WTC11 (cell line): ENCODE measurements around the gene PATL2. TPM values are rescaled to one million over a fixed set of nuclear protein-coding genes. Genes with fewer than 3 reads are reported as not detected.
A peak's percentile ranks its signal among the peaks of the same experiment; 100 is the strongest.

ENCODE experiments used
- ATAC-seq: fragments of 200-7000 bp; cut with Tn5 transposase; 2 replicates; pipeline ENCODE4 v1.10.0; 2021; ENCODE audit warnings: mild to moderate bottlenecking, moderate library complexity
- CTCF ChIA-PET: fragments of 300-600 bp; sonication (Branson Sonifier 250); formaldehyde crosslinking; loops from one replicate; lab custom pipeline; 2021; ENCODE audit warnings: antibody characterized with exemption; lab: Charles Lee
- POLR2A ChIA-PET: fragments of 350-600 bp; sonication (Branson Sonifier 250); formaldehyde crosslinking; loops from one replicate; lab custom pipeline; 2021; ENCODE audit warnings: antibody characterized with exemption; lab: Charles Lee
- DNase-seq: peaks from one replicate; pipeline ENCODE4 v3.0.0; 2021; ENCODE audit warnings: low spot score
- H3K27ac Mint-ChIP-seq: 2 replicates; pipeline ENCODE4 v1.8.0; 2021; ENCODE audit warnings: mixed read lengths
- H3K27me3 Mint-ChIP-seq: 2 replicates; pipeline ENCODE4 v1.8.0; 2021; ENCODE audit warnings: low read depth, mild to moderate bottlenecking, moderate library complexity, mixed read lengths
- H3K36me3 Mint-ChIP-seq: 2 replicates; pipeline ENCODE4 v1.8.0; 2021; ENCODE audit warnings: mixed read lengths
- H3K4me1 Mint-ChIP-seq: 2 replicates; pipeline ENCODE4 v1.8.0; 2022; ENCODE audit warnings: mixed read lengths
- H3K4me3 Mint-ChIP-seq: 2 replicates; pipeline ENCODE4 v1.8.0; 2021; ENCODE audit warnings: mild to moderate bottlenecking, moderate library complexity, mixed read lengths
- H3K9me3 Mint-ChIP-seq: 2 replicates; pipeline ENCODE4 v1.8.0; 2021; ENCODE audit warnings: mixed read lengths
- CREB1 ChIP-seq: sonication (generic); formaldehyde crosslinking; IDR thresholded peaks from 2 replicates; pipeline ENCODE4 v1.8.0; 2023; ENCODE audit warnings: mild to moderate bottlenecking, missing genetic modification reagents
- ELF4 ChIP-seq: sonication (generic); formaldehyde crosslinking; IDR thresholded peaks from 2 replicates; pipeline ENCODE4 v1.8.1; 2022; ENCODE audit warnings: low read depth, mild to moderate bottlenecking, moderate library complexity, missing genetic modification reagents
- FOXK1 ChIP-seq: sonication (generic); formaldehyde crosslinking; IDR thresholded peaks from 2 replicates; pipeline ENCODE4 v1.8.0; 2022; ENCODE audit warnings: mild to moderate bottlenecking, moderate library complexity, missing genetic modification reagents
- FOXP1 ChIP-seq: sonication (generic); formaldehyde crosslinking; IDR thresholded peaks from 2 replicates; pipeline ENCODE4 v1.8.0; 2022; ENCODE audit warnings: missing genetic modification reagents, mild to moderate bottlenecking, moderate library complexity, borderline replicate concordance
- GRHL2 ChIP-seq: fragments of 250-450 bp; sonication (Bioruptor Pico); IDR thresholded peaks from 2 replicates; pipeline ENCODE4 v1.8.0; 2022; ENCODE audit warnings: mild to moderate bottlenecking, moderate library complexity; ENCODE audit not compliant: insufficient replicate concordance, severe bottlenecking
- MYBL2 ChIP-seq: sonication (generic); formaldehyde crosslinking; IDR thresholded peaks from 2 replicates; pipeline ENCODE4 v1.8.1; 2023; ENCODE audit warnings: mild to moderate bottlenecking, moderate library complexity, missing genetic modification reagents
- NFE2L1 ChIP-seq: sonication (generic); formaldehyde crosslinking; IDR thresholded peaks from 2 replicates; pipeline ENCODE4 v1.8.1; 2023; ENCODE audit warnings: missing genetic modification reagents
- OVOL2 ChIP-seq: fragments of 250-450 bp; sonication (Bioruptor Pico); IDR thresholded peaks from 2 replicates; pipeline ENCODE4 v1.9.0; 2021; ENCODE audit warnings: mild to moderate bottlenecking, borderline replicate concordance
- PREB ChIP-seq: sonication (generic); formaldehyde crosslinking; IDR thresholded peaks from 2 replicates; pipeline ENCODE4 v1.8.1; 2022; ENCODE audit warnings: mild to moderate bottlenecking, missing genetic modification reagents, moderate library complexity, borderline replicate concordance
- RELA ChIP-seq: sonication (generic); formaldehyde crosslinking; IDR thresholded peaks from 2 replicates; pipeline ENCODE4 v1.8.1; 2022; ENCODE audit warnings: missing genetic modification reagents, mild to moderate bottlenecking, borderline replicate concordance
- STAT6 ChIP-seq: sonication (generic); formaldehyde crosslinking; conservative IDR thresholded peaks from 2 replicates; pipeline ENCODE4 v1.8.1; 2023; ENCODE audit warnings: mild to moderate bottlenecking, low read depth, missing genetic modification reagents, moderate library complexity
- TCF7 ChIP-seq: sonication (generic); formaldehyde crosslinking; IDR thresholded peaks from 2 replicates; pipeline ENCODE4 v1.8.0; 2022; ENCODE audit warnings: mild to moderate bottlenecking, low read depth, missing genetic modification reagents, moderate library complexity
- ZNF138 ChIP-seq: sonication (generic); formaldehyde crosslinking; conservative IDR thresholded peaks from 2 replicates; pipeline ENCODE4 v1.8.1; 2022; ENCODE audit warnings: mild to moderate bottlenecking, moderate library complexity, missing genetic modification reagents
- ZNF219 ChIP-seq: sonication (generic); formaldehyde crosslinking; IDR thresholded peaks from 2 replicates; pipeline ENCODE4 v1.8.0; 2023; ENCODE audit warnings: missing genetic modification reagents, mild to moderate bottlenecking, borderline replicate concordance
- ZNF281 ChIP-seq: sonication (generic); formaldehyde crosslinking; IDR thresholded peaks from 2 replicates; pipeline ENCODE4 v1.8.0; 2023; ENCODE audit warnings: mild to moderate bottlenecking, missing genetic modification reagents
- ZNF423 ChIP-seq: fragments of 250-450 bp; sonication (Bioruptor Pico); IDR thresholded peaks from 2 replicates; pipeline ENCODE4 v2.1.2; 2022; ENCODE audit warnings: mild to moderate bottlenecking, moderate library complexity
- ZNF532 ChIP-seq: fragments of 250-450 bp; sonication (Bioruptor Pico); IDR thresholded peaks from 2 replicates; pipeline ENCODE4 v1.9.0; 2021; ENCODE audit warnings: mild to moderate bottlenecking, borderline replicate concordance
- total RNA-seq: library from RNA; stranded (reverse); gene quantifications from 3 replicates; pipeline ENCODE4 v1.2.3, GENCODE V29; 2021

The PATL2 gene
- total RNA-seq, 1 experiment from 2014 or later = 0.59 TPM

- TF ChIP-seq ZNF532 (CRISPR knock-in tag) = no peak
- TF ChIP-seq ZNF138 = no peak
- TF ChIP-seq FOXP1 (CRISPR knock-in tag) = no peak; the same call in 1 of the 2 replicates
- 0 out of 2 replicates have a peak, but pooled peaks have one; percentile 54 for TF ChIP-seq ZNF281
- no peak for TF ChIP-seq STAT6 (CRISPR knock-in tag)
- no peak for TF ChIP-seq OVOL2 (CRISPR knock-in tag)
- TF ChIP-seq FOXK1 = peak; percentile 60
- TF ChIP-seq MYBL2 (CRISPR knock-in tag) = no peak; the same call in 1 of the 2 replicates
Observed at GRCh38 chr15:44663410-44664308, 47.5 kb downstream of the PATL2 start, which contains the start of gene SPG11 (continued).

GRCh38 chr15:44662478-44663409, 48.4 kb downstream of the PATL2 start:
- Mint-ChIP-seq H3K9me3 (no peaks in the 10 kb centered on the region), H3K36me3 (peaks cover 7% of the 10 kb centered on the region), H3K4me3 (peak overlapping the region; percentile 98), H3K4me1 (peaks cover 16% of the 10 kb centered on the region), H3K27me3 (no peaks in the 10 kb centered on the region; the same call in 1 of the 2 replicates), H3K27ac (peak overlapping the region; percentile 75)
- TF ChIP-seq ELF4 (CRISPR knock-in tag) (no peak), ZNF423 (CRISPR knock-in tag) (0 out of 2 replicates have a peak, but pooled peaks have one; percentile 30), PREB (no peak), TCF7 (CRISPR knock-in tag) (no peak), ZNF219 (CRISPR knock-in tag) (no peak), RELA (CRISPR knock-in tag) (no peak), NFE2L1 (CRISPR knock-in tag) (peak; percentile 37; the same call in 1 of the 2 replicates), GRHL2 (CRISPR knock-in tag) (no peak), CREB1 (CRISPR knock-in tag) (no peak)
- ATAC-seq (peak; percentile 50), DNase-seq (peak; percentile 41)
- CTCF ChIA-PET = interaction anchor here (0.5 to 4.0 kb wide), 41 partner anchors 8 to 374 kb away, joined by 3 to 104 read pairs (median 5); partner anchors contain the start of genes B2M, EIF3J, PATL2 and TRIM69
- POLR2A ChIA-PET = interaction anchor here (0.7 to 2.4 kb wide), 10 partner anchors 20 to 733 kb away, joined by 3 to 20 read pairs (median 4); partner anchors contain the start of genes B2M and PATL2
